PC-3 (cell line): ENCODE data around the gene STPG4. TPM values are rescaled to one million over a fixed set of nuclear protein-coding genes. Genes with fewer than 3 reads are reported as not detected.

Source experiments
- ATAC-seq: fragments of 200-7000 bp; cut with Tn5 transposase; 2 replicates; pipeline ENCODE4 v1.9.1; 2020; ENCODE audit warnings: mild to moderate bottlenecking, moderate library complexity
- BruUV-seq: library from RNA; stranded (reverse); fragments of 400-500 nt; replicated peaks from 2 replicates; lab custom pipeline; 2021; lab: Mats Ljungman, UMichigan
- CTCF ChIA-PET: fragments of 300-600 bp; sonication (Branson Sonifier 250); formaldehyde crosslinking; loops from one replicate; lab custom pipeline; 2022; ENCODE audit warnings: antibody characterized with exemption; lab: Charles Lee
- POLR2A ChIA-PET: fragments of 300-600 bp; sonication (Branson Sonifier 250); formaldehyde crosslinking; loops from one replicate; lab custom pipeline; 2022; ENCODE audit warnings: antibody characterized with exemption; ENCODE audit not compliant: unreplicated experiment; lab: Charles Lee
- DNase-seq: peaks from one replicate; pipeline ENCODE4 v3.0.0-alpha.2; 2015
- H2AFZ ChIP-seq: fragments of 300-600 bp; sonication (generic); 2 replicates; pipeline ENCODE4 v1.6.0; 2016; ENCODE audit warnings: antibody characterized with exemption, low read length
- H3F3A ChIP-seq: fragments of 300-600 bp; sonication (generic); one replicate; pipeline ENCODE4 v1.6.0; 2017; ENCODE audit warnings: antibody characterized with exemption, low read length, control low read depth, mild to moderate bottlenecking; ENCODE audit not compliant: unreplicated experiment
- H3K27ac ChIP-seq: fragments of 300-600 bp; sonication (generic); 2 replicates; pipeline ENCODE4 v1.5.1; 2016; ENCODE audit warnings: mild to moderate bottlenecking, low read length
- H3K27me3 ChIP-seq: fragments of 300-600 bp; sonication (generic); 2 replicates; pipeline ENCODE4 v1.6.1; 2016; ENCODE audit warnings: low read length, mixed read lengths
- H3K36me3 ChIP-seq: fragments of 300-600 bp; sonication (generic); 2 replicates; pipeline ENCODE4 v1.6.1; 2016; ENCODE audit warnings: low read depth, mixed run types, low read length, mixed read lengths
- H3K4me1 ChIP-seq: fragments of 300-600 bp; sonication (generic); 2 replicates; pipeline ENCODE4 v1.5.1; 2016; ENCODE audit warnings: low read length; ENCODE audit not compliant: insufficient read depth
- H3K4me2 ChIP-seq: fragments of 300-600 bp; sonication (generic); 2 replicates; pipeline ENCODE4 v1.6.0; 2016; ENCODE audit warnings: low read length
- H3K4me3 ChIP-seq: fragments of 300-600 bp; sonication (generic); 2 replicates; pipeline ENCODE4 v1.5.1; 2016; ENCODE audit warnings: mild to moderate bottlenecking, low read length, mixed read lengths
- H3K79me2 ChIP-seq: fragments of 300-600 bp; sonication (generic); 2 replicates; pipeline ENCODE4 v1.6.1; 2017; ENCODE audit warnings: low read length, mixed read lengths
- H3K9ac ChIP-seq: fragments of 300-600 bp; sonication (generic); 2 replicates; pipeline ENCODE4 v1.6.0; 2016; ENCODE audit warnings: mild to moderate bottlenecking, low read length
- H3K9me2 ChIP-seq: fragments of 300-600 bp; sonication (generic); replicated peaks from 2 replicates; pipeline ENCODE4 v1.6.1; 2016; ENCODE audit warnings: mixed run types, low read length, mixed read lengths
- H3K9me3 ChIP-seq: fragments of 300-600 bp; sonication (generic); 2 replicates; pipeline ENCODE4 v1.6.1; 2016; ENCODE audit warnings: low read length, mixed read lengths
- H4K20me1 ChIP-seq: fragments of 300-600 bp; sonication (generic); 2 replicates; pipeline ENCODE4 v1.6.1; 2016; ENCODE audit warnings: low read length, mixed read lengths
- CTCF ChIP-seq: fragments of 300-600 bp; sonication (generic); conservative IDR thresholded peaks from 2 replicates; pipeline ENCODE4 v1.5.1; 2017; ENCODE audit warnings: antibody characterized with exemption, low read depth, mild to moderate bottlenecking, low read length
- EZH2 ChIP-seq: fragments of 300-600 bp; sonication (generic); IDR thresholded peaks from one replicate; pipeline ENCODE4 v1.6.1; 2017; ENCODE audit warnings: antibody characterized with exemption, mild to moderate bottlenecking, low read length; ENCODE audit not compliant: unreplicated experiment
- EZH2phosphoT487 ChIP-seq: fragments of 300-600 bp; sonication (generic); IDR thresholded peaks from 2 replicates; pipeline ENCODE4 v1.6.1; 2018; ENCODE audit warnings: mild to moderate bottlenecking, antibody characterized with exemption, low read length, borderline replicate concordance
- intact Hi-C: fragments of 100-400 bp; cut with micrococcal nuclease; formaldehyde crosslinking; loops from 2 replicates; pipeline ENCODE4 v1.9.0; 2023
- total RNA-seq: library from RNA; depleted of rRNA; stranded (reverse); fragments of >200 nt; gene quantifications from 2 replicates; pipeline ENCODE4 v1.2.3, GENCODE V29; 2014

The STPG4 gene
- total RNA-seq, 1 experiment from 2014 or later = 2.4 TPM

GRCh38 chr2:47067788-47068407 lies 87.2 kb downstream of the STPG4 start:
- no peak for TF ChIP-seq EZH2phosphoT487
- no peak for TF ChIP-seq EZH2
- TF ChIP-seq CTCF = no peak
- no peak overlapping the region for H3K27ac ChIP-seq
- BruUV-seq = no TSS peak
- intact Hi-C loops = no loop called here
- no peak for ATAC-seq
- no peak for DNase-seq
- no peak overlapping the region for H3K9ac ChIP-seq
- H3K9me2 ChIP-seq = no peaks in the 10 kb centered on the region
- H3K9me3 ChIP-seq = no peaks in the 10 kb centered on the region
- POLR2A ChIA-PET = no interaction called here
- H3K27me3 ChIP-seq = no peaks in the 10 kb centered on the region
- no peaks in the 10 kb centered on the region for H3K79me2 ChIP-seq
- H3F3A ChIP-seq = no peaks in the 10 kb centered on the region
- H2AFZ ChIP-seq = no peak overlapping the region
- CTCF ChIA-PET = no interaction called here
- no peaks in the 10 kb centered on the region for H3K36me3 ChIP-seq
- H3K4me1 ChIP-seq = peaks cover 50% of the 10 kb centered on the region
- H3K4me2 ChIP-seq = no peak overlapping the region
- H3K4me3 ChIP-seq = no peak overlapping the region
- H4K20me1 ChIP-seq = no peaks in the 10 kb centered on the region

GRCh38 chr2:47065771-47066380 lies 89.2 kb downstream of the STPG4 start:
- no peaks in the 10 kb centered on the region for H4K20me1 ChIP-seq
- no peaks in the 10 kb centered on the region for H3F3A ChIP-seq
- no peaks in the 10 kb centered on the region for H3K27me3 ChIP-seq
- no peak overlapping the region for H3K4me3 ChIP-seq
- peak overlapping the region; percentile 35 for H3K27ac ChIP-seq
- H3K36me3 ChIP-seq = no peaks in the 10 kb centered on the region
- BruUV-seq = no TSS peak
- ChIA-PET CTCF (interaction anchor here (0.5 to 0.6 kb wide), 3 partner anchors 16 to 101 kb away, joined by 3 to 7 read pairs (median 4); no protein-coding TSS in a partner anchor), POLR2A (no interaction called here)
- H3K9me2 ChIP-seq = no peaks in the 10 kb centered on the region
- no peak overlapping the region for H2AFZ ChIP-seq
- H3K4me1 ChIP-seq = peaks cover 37% of the 10 kb centered on the region
- DNase-seq (peak; percentile 82), ATAC-seq (peak; percentile 34)
- TF ChIP-seq CTCF (no peak), EZH2 (no peak), EZH2phosphoT487 (no peak)
- H3K9ac ChIP-seq = no peak overlapping the region; the same call in 1 of the 2 replicates
- H3K9me3 ChIP-seq = no peaks in the 10 kb centered on the region
- intact Hi-C loops = no loop called here
- no peaks in the 10 kb centered on the region for H3K79me2 ChIP-seq
- peak overlapping the region; percentile 57 for H3K4me2 ChIP-seq

- CTCF ChIA-PET = no interaction called here
- Histone ChIP-seq H4K20me1 (no peaks in the 10 kb centered on the region), H3K9me3 (no peaks in the 10 kb centered on the region), H3K27me3 (no peaks in the 10 kb centered on the region), H3K79me2 (no peaks in the 10 kb centered on the region), H3F3A (no peaks in the 10 kb centered on the region), H3K9me2 (no peaks in the 10 kb centered on the region), H3K4me2 (peak overlapping the region; percentile 57; the same call in 1 of the 2 replicates), H3K4me3 (no peak overlapping the region), H3K36me3 (no peaks in the 10 kb centered on the region), H3K4me1 (peaks cover 32% of the 10 kb centered on the region), H3K27ac (0 out of 2 replicates have a peak overlapping the region, but pooled peaks have one; percentile 35), H3K9ac (no peak overlapping the region), H2AFZ (no peak overlapping the region)
- POLR2A ChIA-PET = no interaction called here
- DNase-seq (no peak), ATAC-seq (no peak)
- intact Hi-C loops = no loop called here
- no TSS peak for BruUV-seq
- TF ChIP-seq EZH2phosphoT487 = no peak
- no peak for TF ChIP-seq EZH2
- no peak for TF ChIP-seq CTCF
Measured at GRCh38 chr2:47065343-47065742, 89.8 kb downstream of the STPG4 start.
